ENCODE data around the gene PICK1. TPM values are rescaled to one million over a fixed set of nuclear protein-coding genes. Genes with fewer than 3 reads are reported as not detected.

Gene PICK1
- total and polyA plus RNA-seq, 2 donors (not counting 3 experiments of a cell fraction or from before 2014, with no cell fraction given): 18.0 to 20.8 TPM

- POLR2A ChIA-PET: interaction anchor here (0.6 kb wide), 1 partner anchor 332 kb away, joined by 5 read pairs; no protein-coding TSS in a partner anchor
- TF ChIP-seq POLR2AphosphoS5 (IDR thresholded peaks at IDR 0.05; ENCODE audit: insufficient read depth, low read depth, low read length): no peak
- no peak for TF ChIP-seq MYC (IDR thresholded peaks at IDR 0.05; ENCODE audit: low read depth, low read length)
- TF ChIP-seq, protein P1, sequence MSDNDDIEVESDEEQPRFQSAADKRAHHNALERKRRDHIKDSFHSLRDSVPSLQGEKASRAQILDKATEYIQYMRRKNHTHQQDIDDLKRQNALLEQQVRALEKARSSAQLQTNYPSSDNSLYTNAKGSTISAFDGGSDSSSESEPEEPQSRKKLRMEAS (IDR thresholded peaks at IDR 0.05; ENCODE audit: insufficient read depth, insufficient read length): no peak
- no peak for TF ChIP-seq GATA2 (IDR thresholded peaks at IDR 0.05; ENCODE audit: insufficient read depth, insufficient read length, low read depth, low read length)
- no peak for TF ChIP-seq FOS (IDR thresholded peaks at IDR 0.05; ENCODE audit: borderline replicate concordance, insufficient read depth, low read length)
- TF ChIP-seq EZH2 (IDR thresholded peaks at IDR 0.05; ENCODE audit: borderline replicate concordance, low read depth, low read length, severe bottlenecking): no peak
- TF ChIP-seq JUN (IDR thresholded peaks at IDR 0.05; ENCODE audit: borderline replicate concordance, insufficient read depth, insufficient read length, low read depth): no peak
- DNase-seq (ENCODE audit: low read depth, low spot score): no peak
- Histone ChIP-seq H3K27ac (ENCODE audit: insufficient read depth, low read depth, low read length) (no peak overlapping the region), H3K79me2 (ENCODE audit: control insufficient read depth, insufficient read depth, low read length) (no peaks in the 10 kb centered on the region), H3K9me1 (replicated peaks; ENCODE audit: control insufficient read depth, extremely low read depth, insufficient read depth, low read length) (no peaks in the 10 kb centered on the region), H3K27me3 (ENCODE audit: control insufficient read depth in 2 of 2, insufficient read depth in 2 of 2, low read length in 2 of 2) (peaks cover 0 to 8% of the 10 kb centered on the region in 2 experiments), H3K9ac (replicated peaks; ENCODE audit: extremely low read depth, insufficient read depth, low read length) (no peak overlapping the region), H3K4me1 (ENCODE audit: control insufficient read depth, extremely low read depth, insufficient read depth, low read length) (peaks cover 4% of the 10 kb centered on the region), H2AFZ (ENCODE audit: low read depth, low read length) (no peak overlapping the region), H3K4me2 (ENCODE audit: insufficient read depth, low read length) (no peak overlapping the region), H3K4me3 (replicated peaks in 1 of 3; ENCODE audit: insufficient read depth in 1 of 3, low read depth in 1 of 3, low read length in 3 of 3) (no peak overlapping the region), H3K36me3 (ENCODE audit: control insufficient read depth in 2 of 2, extremely low read depth in 1 of 2, insufficient read depth in 2 of 2, low read length in 2 of 2) (no peaks in the 10 kb centered on the region), H3K9me3 (replicated peaks; ENCODE audit: control insufficient read depth, insufficient read depth, low read length) (no peaks in the 10 kb centered on the region), H4K20me1 (replicated peaks; ENCODE audit: control insufficient read depth, extremely low read depth, insufficient read depth, low read length) (no peaks in the 10 kb centered on the region)
- CTCF ChIA-PET: interaction anchor here (0.8 kb wide), 1 partner anchor 103 kb away, joined by 3 read pairs; the partner anchor contains the start of gene MICALL1
- no peak for FAIRE-seq
- intact Hi-C loops (cut with micrococcal nuclease) (no loop called here), dilution Hi-C loops (cut with MboI; ENCODE audit: extremely low pct_ligation_motif_present, low sequenced_read_pairs) (no loop called here)
- no TSS peak for BruUV-seq (replicated peaks)
Observed at GRCh38 chr22:38009000-38009806, 48.0 kb upstream of the PICK1 start.
